GM18519 (cell line): Measurements from ENCODE around the gene ARHGAP44.
"Not testable (repeated sequence)": the region's sequence is repeated elsewhere in the genome, so short reads cannot be mapped to it uniquely, and the experiment has no call there.

ENCODE experiments used
- ATAC-seq: cut with Tn5 transposase; IDR thresholded peaks from one replicate; pipeline ENCODE4 v1.9.1; 2021; ENCODE audit warnings: mild to moderate bottlenecking, moderate library complexity; ENCODE audit not compliant: unreplicated experiment, low FRiP score

The ARHGAP44 gene

GRCh38 chr17:12813664-12814063 is 24.4 kb downstream of the ARHGAP44 start:
- no peak for ATAC-seq

- ATAC-seq = no peak
Observed at GRCh38 chr17:12814718-12815117, 25.4 kb downstream of the ARHGAP44 start.

- ATAC-seq = peak; percentile 99
Observed at GRCh38 chr17:12815642-12816141, 26.4 kb downstream of the ARHGAP44 start.

- no peak for ATAC-seq
Observed at GRCh38 chr17:12821376-12821940, 32.2 kb downstream of the ARHGAP44 start.

GRCh38 chr17:12826431-12826830 is 37.1 kb downstream of the ARHGAP44 start:
- ATAC-seq = no peak

- ATAC-seq = no peak
Observed at GRCh38 chr17:12830777-12831247, 41.5 kb downstream of the ARHGAP44 start.

GRCh38 chr17:12831839-12832238 is 42.5 kb downstream of the ARHGAP44 start:
- ATAC-seq = no peak

GRCh38 chr17:12839042-12839441 is 49.7 kb downstream of the ARHGAP44 start:
- no peak for ATAC-seq

- ATAC-seq = no peak
Observed at GRCh38 chr17:12842936-12843335, 53.6 kb downstream of the ARHGAP44 start.

GRCh38 chr17:12850996-12851395 is 61.7 kb downstream of the ARHGAP44 start:
- no peak for ATAC-seq

GRCh38 chr17:12851901-12852435 is 62.7 kb downstream of the ARHGAP44 start:
- no peak for ATAC-seq

GRCh38 chr17:12853921-12854320 is 64.6 kb downstream of the ARHGAP44 start:
- ATAC-seq = no peak

GRCh38 chr17:12856416-12856815 is 67.1 kb downstream of the ARHGAP44 start:
- no peak for ATAC-seq

- no peak for ATAC-seq
Observed at GRCh38 chr17:12857592-12857991, 68.3 kb downstream of the ARHGAP44 start.

GRCh38 chr17:12859520-12859919 is 70.2 kb downstream of the ARHGAP44 start:
- ATAC-seq = no peak

GRCh38 chr17:12865769-12866168 is 76.5 kb downstream of the ARHGAP44 start:
- no peak for ATAC-seq

- no peak for ATAC-seq
Observed at GRCh38 chr17:12866244-12866643, 76.9 kb downstream of the ARHGAP44 start.

- ATAC-seq = no peak
Observed at GRCh38 chr17:12867726-12868125, 78.4 kb downstream of the ARHGAP44 start.

GRCh38 chr17:12873415-12874125 is 84.3 kb downstream of the ARHGAP44 start:
- ATAC-seq = not testable (repeated sequence)

GRCh38 chr17:12877953-12878669 is 88.8 kb downstream of the ARHGAP44 start:
- no peak for ATAC-seq

GRCh38 chr17:12879096-12879495 is 89.8 kb downstream of the ARHGAP44 start:
- not testable (repeated sequence) for ATAC-seq
